Right lobe of liver (tissue), 6 donors: ENCODE measurements around the gene CTTN. TPM values are rescaled to one million over a fixed set of nuclear protein-coding genes. Genes with fewer than 3 reads are reported as not detected.

Experiments used
- ATAC-seq, 4 donors: fragments of 200-7000 bp; cut with Tn5 transposase; one replicate each; pipeline ENCODE4 v1.9.1; 2020; ENCODE audit warnings: mild to moderate bottlenecking in 4 of 4, moderate library complexity in 4 of 4
- DNase-seq, 3 donors: peaks; one replicate each; pipeline ENCODE4 v3.0.0-alpha.2; 2020
- H3K27ac ChIP-seq, 3 donors: fragments of 200-600 bp; one replicate each; pipeline ENCODE4 v1.8.0; 2022
- H3K27me3 ChIP-seq, 2 donors: fragments of 200-600 bp; one replicate each; pipeline ENCODE4 v1.8.0; 2022
- H3K36me3 ChIP-seq, 4 donors: fragments of 200-600 bp; sonication (generic) in 1 of 4; one replicate each; pipeline versions ENCODE4 v1.5.1 to v1.8.0; 2017 to 2022; ENCODE audit warnings: control low read depth in 1 of 4
- H3K4me1 ChIP-seq, 4 donors: fragments of 200-600 bp; sonication (generic) in 1 of 4; one replicate each; pipeline versions ENCODE4 v1.5.1 to v1.8.0; 2017 to 2022; ENCODE audit warnings: control low read depth in 1 of 4
- H3K4me3 ChIP-seq, 3 donors: fragments of 200-600 bp; one replicate each; pipeline ENCODE4 v1.8.0; 2022
- H3K9me3 ChIP-seq, 4 donors: fragments of 200-600 bp; sonication (generic) in 1 of 4; one replicate each; pipeline versions ENCODE4 v1.5.1 to v1.8.0; 2017 to 2022; ENCODE audit warnings: control low read depth in 1 of 4
- POLR2A ChIP-seq: fragments of 450-650 bp; IDR thresholded peaks from one replicate; pipeline ENCODE4 v1.6.1; 2017; ENCODE audit warnings: antibody characterized with exemption, mild to moderate bottlenecking
- WGBS: methylation state at CpG from one replicate; pipeline ENCODE4 v1.1.6; 2018; ENCODE audit warnings: low coverage, low lambda C conversion rate; ENCODE audit not compliant: insufficient coverage; ENCODE audit errors: missing lambda C conversion rate; 5-methylcytosine and 5-hydroxymethylcytosine counted together
- intact Hi-C, 2 donors: fragments of 100-400 bp; cut with DNase I; formaldehyde crosslinking; loops; one replicate each; pipeline versions ENCODE4 v1.11.2 to v1.14.1; 2022
- total RNA-seq, 6 experiments: library from RNA; depleted of rRNA in 2 of 6; stranded (reverse); fragments of >200 nt in 2 of 6; fragmentation: NEBNext Ultra II Directional in 3 of 6; extraction: Animal tissue kit (Norgen Biotek cat#: 25700) in 3 of 6; gene quantifications; one replicate each; pipeline versions ENCODE4 v1.1.0 to v1.2.4, GENCODE V29; 2016 to 2023
- TF ChIP-seq, protein P1 (sequence below), 4 donors: fragments of 200-600 bp in 3 of 4; fragments of 450-650 bp in 1 of 4; IDR thresholded peaks; one replicate each; pipeline versions ENCODE4 v1.5.1 to v1.8.0; 2016 to 2022; ENCODE audit warnings: antibody characterized with exemption in 4 of 4, mild to moderate bottlenecking in 2 of 4
- donor health status: DM: no; HTN: yes; CAD: no.
- donor health status: DM: no; HTN: no; CAD: no.
- donor health status: DM: no; HTN: no; CAD: no.
- donor health status: DM: no; HTN: yes; CAD: no.
- donor health status: DM: no; HTN: yes; CAD: no.

Gene CTTN
- total RNA-seq, 6 experiments from 2014 or later = 63.6 to 90.8 (median 78.5) TPM

DNA sequence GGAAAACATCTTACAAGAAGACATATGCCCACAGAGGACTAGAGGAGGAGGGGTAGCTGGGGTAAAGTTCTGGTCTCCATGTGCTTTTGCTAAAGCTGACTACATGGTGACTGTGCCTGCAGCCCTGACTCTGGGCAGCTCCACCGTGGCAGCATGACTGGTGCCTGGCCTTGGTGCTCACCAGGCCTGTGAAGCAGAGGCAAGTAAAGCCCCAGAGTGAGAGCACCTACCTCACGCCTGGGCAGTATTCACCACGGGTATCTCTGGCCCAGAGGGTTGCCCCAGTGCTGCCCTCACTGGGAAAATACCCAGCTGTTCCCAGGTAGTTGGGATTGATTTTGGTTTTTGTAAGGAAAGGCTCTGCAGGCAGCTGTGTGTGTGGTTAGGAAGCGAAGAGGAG is 78.3 kb downstream of the CTTN start:
- peak in 1 of 4 donors; percentile 16 for ATAC-seq
- Histone ChIP-seq H3K27ac (no peak overlapping the region), H3K4me3 (no peak overlapping the region), H3K9me3 (no peaks in the 10 kb centered on the region), H3K27me3 (no peaks in the 10 kb centered on the region), H3K4me1 (no peaks in the 10 kb centered on the region), H3K36me3 (no peaks in the 10 kb centered on the region)
- TF ChIP-seq, protein P1, sequence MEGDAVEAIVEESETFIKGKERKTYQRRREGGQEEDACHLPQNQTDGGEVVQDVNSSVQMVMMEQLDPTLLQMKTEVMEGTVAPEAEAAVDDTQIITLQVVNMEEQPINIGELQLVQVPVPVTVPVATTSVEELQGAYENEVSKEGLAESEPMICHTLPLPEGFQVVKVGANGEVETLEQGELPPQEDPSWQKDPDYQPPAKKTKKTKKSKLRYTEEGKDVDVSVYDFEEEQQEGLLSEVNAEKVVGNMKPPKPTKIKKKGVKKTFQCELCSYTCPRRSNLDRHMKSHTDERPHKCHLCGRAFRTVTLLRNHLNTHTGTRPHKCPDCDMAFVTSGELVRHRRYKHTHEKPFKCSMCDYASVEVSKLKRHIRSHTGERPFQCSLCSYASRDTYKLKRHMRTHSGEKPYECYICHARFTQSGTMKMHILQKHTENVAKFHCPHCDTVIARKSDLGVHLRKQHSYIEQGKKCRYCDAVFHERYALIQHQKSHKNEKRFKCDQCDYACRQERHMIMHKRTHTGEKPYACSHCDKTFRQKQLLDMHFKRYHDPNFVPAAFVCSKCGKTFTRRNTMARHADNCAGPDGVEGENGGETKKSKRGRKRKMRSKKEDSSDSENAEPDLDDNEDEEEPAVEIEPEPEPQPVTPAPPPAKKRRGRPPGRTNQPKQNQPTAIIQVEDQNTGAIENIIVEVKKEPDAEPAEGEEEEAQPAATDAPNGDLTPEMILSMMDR (IDR thresholded peaks at IDR 0.05) = no peak
- TF ChIP-seq POLR2A = no peak
- DNase-seq = no peak
- WGBS = 83% methylated on average over 1 of the region's 4 CpGs
- intact Hi-C loops = no loop called here

GRCh38 chr11:70477176-70477575 is 78.8 kb downstream of the CTTN start:
- Histone ChIP-seq H3K27me3 (no peaks in the 10 kb centered on the region), H3K9me3 (no peaks in the 10 kb centered on the region), H3K36me3 (no peaks in the 10 kb centered on the region), H3K4me3 (no peak overlapping the region), H3K27ac (no peak overlapping the region), H3K4me1 (peaks cover 0 to 2% (median 0%) of the 10 kb centered on the region in 4 donors)
- intact Hi-C loops = no loop called here
- ATAC-seq (no peak), DNase-seq (no peak)
- 86% methylated on average over 5 of the region's 6 CpGs for WGBS
- TF ChIP-seq POLR2A = no peak
- TF ChIP-seq, protein P1 (IDR thresholded peaks at IDR 0.05) = no peak

DNA sequence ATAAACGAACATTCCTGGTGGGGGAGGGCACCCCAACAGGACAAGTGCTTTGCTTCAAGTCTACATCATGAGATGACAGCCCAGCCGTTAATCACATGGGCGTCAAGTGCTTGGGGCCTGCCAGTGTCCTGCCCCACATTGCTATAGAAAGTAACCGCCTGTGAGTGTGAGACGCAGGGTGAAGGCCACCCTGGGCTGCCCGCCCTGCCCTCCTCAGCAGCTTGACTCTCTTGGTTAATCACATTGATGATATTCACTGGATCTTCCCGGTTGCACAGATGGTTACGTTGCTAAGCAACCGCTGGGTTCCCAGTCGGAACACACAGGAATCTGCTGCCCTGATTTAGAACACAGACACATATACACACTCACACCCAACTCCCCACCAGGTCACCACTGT is 79.3 kb downstream of the CTTN start:
- WGBS = 90% methylated on average over 2 of the region's 10 CpGs
- peaks cover 0 to 7% (median 0%) of the 10 kb centered on the region in 4 donors for H3K4me1 ChIP-seq
- ATAC-seq (no peak), DNase-seq (no peak)
- H3K27ac ChIP-seq = no peak overlapping the region
- no peak for TF ChIP-seq POLR2A
- TF ChIP-seq, protein P1 (IDR thresholded peaks at IDR 0.05) = no peak
- H3K4me3 ChIP-seq = no peak overlapping the region
- H3K9me3 ChIP-seq = no peaks in the 10 kb centered on the region
- H3K27me3 ChIP-seq = no peaks in the 10 kb centered on the region
- intact Hi-C loops = no loop called here
- H3K36me3 ChIP-seq = no peaks in the 10 kb centered on the region

DNA sequence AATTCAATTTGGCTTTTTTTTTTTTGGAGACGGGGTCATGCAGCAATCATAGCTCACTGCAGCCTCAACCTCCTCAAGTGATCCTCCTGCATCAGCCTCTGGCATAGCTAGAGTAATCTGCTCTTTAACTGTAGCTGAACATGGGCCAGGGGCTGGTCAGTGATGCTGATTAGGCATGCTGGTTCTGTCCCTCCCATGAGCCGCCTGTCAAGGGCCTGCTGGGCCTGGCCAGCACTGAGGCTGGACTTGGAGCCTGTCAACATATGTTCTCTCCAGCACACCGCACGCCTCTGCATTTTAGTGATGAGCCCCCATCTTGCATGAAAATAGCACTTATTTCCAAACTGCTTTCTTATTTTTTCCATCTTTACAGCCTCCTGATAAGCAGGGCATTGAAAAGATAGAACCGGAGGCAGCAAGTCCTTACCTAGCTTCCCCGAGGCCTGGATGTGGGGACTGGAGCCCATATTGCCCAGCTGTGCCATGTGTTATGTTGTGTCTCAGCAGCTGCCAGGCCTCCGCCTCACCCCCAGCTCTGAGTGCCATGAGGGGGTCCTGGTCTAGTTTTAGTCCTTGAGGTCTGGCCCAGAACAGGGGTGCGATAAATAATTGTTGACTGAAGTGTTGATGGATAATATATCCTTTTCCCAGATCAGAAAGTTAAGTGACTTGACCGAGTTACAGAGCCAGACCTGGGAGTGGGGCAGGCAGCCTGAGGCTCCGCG is 80.0 kb downstream of the CTTN start:
- 74% methylated on average over 5 of the region's 11 CpGs for WGBS
- H3K27me3 ChIP-seq = no peaks in the 10 kb centered on the region

More for the DNA sequence above, 80.0 kb downstream of the CTTN start:
- no peaks in the 10 kb centered on the region for H3K9me3 ChIP-seq
- ATAC-seq = no peak
- peak in 2 of 3 donors; percentile 10 to 34 for DNase-seq
- intact Hi-C loops = no loop called here
- H3K27ac ChIP-seq = no peak overlapping the region
- no peaks in the 10 kb centered on the region for H3K36me3 ChIP-seq
- TF ChIP-seq POLR2A = no peak
- TF ChIP-seq, protein P1 (IDR thresholded peaks at IDR 0.05) = no peak
- H3K4me3 ChIP-seq = no peak overlapping the region
- H3K4me1 ChIP-seq = peaks cover 0 to 9% (median 0%) of the 10 kb centered on the region in 4 donors
